ENCODE measurements around the gene VSIG10.

- TF ChIP-seq CTCF (optimal IDR thresholded peaks at IDR 0.05 in 1 of 3, IDR thresholded peaks at IDR 0.05 in 1 of 3, conservative IDR thresholded peaks at IDR 0.05 in 1 of 3; ENCODE audit: extremely low read depth in 1 of 3, insufficient read depth in 2 of 3, low read length in 3 of 3) (no peak), EZH2 (IDR thresholded peaks at IDR 0.05; ENCODE audit: low read length) (no peak)
These were observed 3.9 kb upstream of the VSIG10 start for GRCh38 chr12:118107694-118108093.
